ENCODE data around the gene C11orf24.

The C11orf24 gene

GRCh38 chr11:68231621-68232020 lies 40.2 kb downstream of the C11orf24 start:
- H2AFZ ChIP-seq (ENCODE audit: low read depth, low read length): no peak overlapping the region
- H2BK5ac ChIP-seq (ENCODE audit: low read depth, low read length, poor library complexity, severe bottlenecking): no peak overlapping the region
- no peak overlapping the region for H3K18ac ChIP-seq (ENCODE audit: low read depth in 1 of 2, low read length in 2 of 2)
- no peak overlapping the region for H2BK15ac ChIP-seq (ENCODE audit: low read depth, poor library complexity, severe bottlenecking)
- H3K27me3 ChIP-seq (ENCODE audit: control insufficient read depth in 1 of 2, insufficient read depth in 1 of 2, low read length in 2 of 2): peaks cover 3 to 21% of the 10 kb centered on the region in 2 experiments
- H4K91ac ChIP-seq (ENCODE audit: low read length): no peak overlapping the region
- H2BK12ac ChIP-seq (ENCODE audit: low read length in 2 of 2): no peak overlapping the region
- no peak overlapping the region for H3K14ac ChIP-seq (ENCODE audit: low read length in 2 of 2)
- H3K27ac ChIP-seq (ENCODE audit: low read length, poor library complexity, severe bottlenecking): no peak overlapping the region
- DNase-seq: no peak
- no peaks in the 10 kb centered on the region for H3K79me1 ChIP-seq (replicated peaks; ENCODE audit: low read length, poor library complexity, severe bottlenecking)
- no peak overlapping the region for H2AK5ac ChIP-seq (ENCODE audit: low read length, severe bottlenecking)
- no peak overlapping the region for H3K9ac ChIP-seq (ENCODE audit: low read length)
- no peak overlapping the region for H3K4me2 ChIP-seq (ENCODE audit: low read length, poor library complexity, severe bottlenecking)
- 93% methylated on average over 6 of the region's 7 CpGs for WGBS
- H3K36me3 ChIP-seq (ENCODE audit: control insufficient read depth in 1 of 2, insufficient read depth in 2 of 2, low read depth in 1 of 2, low read length in 2 of 2): no peaks in the 10 kb centered on the region
- no peaks in the 10 kb centered on the region for H3K4me1 ChIP-seq (ENCODE audit: control insufficient read depth, insufficient read depth, low read depth, low read length)
- H3K9me3 ChIP-seq (ENCODE audit: control insufficient read depth, low read length): peaks cover 9% of the 10 kb centered on the region
- no peak overlapping the region for H3K23ac ChIP-seq (ENCODE audit: low read length in 2 of 2)
- H4K8ac ChIP-seq (ENCODE audit: low read length): no peak overlapping the region
- no peak overlapping the region for H3K4me3 ChIP-seq (ENCODE audit: insufficient read depth in 1 of 2, low read depth in 1 of 2, low read length in 2 of 2)
- no peak overlapping the region for H3K4ac ChIP-seq (ENCODE audit: low read depth in 1 of 2, low read length in 2 of 2)
- no peak overlapping the region for H2BK120ac ChIP-seq (ENCODE audit: low read depth, low read length)

- no peak overlapping the region for H3K9ac ChIP-seq (ENCODE audit: low read length)
- no peaks in the 10 kb centered on the region for H3K79me1 ChIP-seq (replicated peaks; ENCODE audit: low read length, poor library complexity, severe bottlenecking)
- H4K91ac ChIP-seq (ENCODE audit: low read length): no peak overlapping the region
- no peak overlapping the region for H2BK120ac ChIP-seq (ENCODE audit: low read depth, low read length)
- no peak overlapping the region for H3K4me2 ChIP-seq (ENCODE audit: low read length, poor library complexity, severe bottlenecking)
- WGBS: no CpG with 5 or more reads among the region's 1 CpG
- peaks cover 17% of the 10 kb centered on the region in 2 experiments for H3K27me3 ChIP-seq (ENCODE audit: control insufficient read depth in 1 of 2, insufficient read depth in 1 of 2, low read length in 2 of 2)
- no peak overlapping the region for H3K4ac ChIP-seq (ENCODE audit: low read depth in 1 of 2, low read length in 2 of 2)
- H3K4me1 ChIP-seq (ENCODE audit: control insufficient read depth, insufficient read depth, low read depth, low read length): no peaks in the 10 kb centered on the region
- no peak overlapping the region for H4K8ac ChIP-seq (ENCODE audit: low read length)
- H2BK5ac ChIP-seq (ENCODE audit: low read depth, low read length, poor library complexity, severe bottlenecking): no peak overlapping the region
- H2AK5ac ChIP-seq (ENCODE audit: low read length, severe bottlenecking): no peak overlapping the region
- DNase-seq: no peak
- H2BK12ac ChIP-seq (ENCODE audit: low read length in 2 of 2): no peak overlapping the region
- H3K36me3 ChIP-seq (ENCODE audit: control insufficient read depth in 1 of 2, insufficient read depth in 2 of 2, low read depth in 1 of 2, low read length in 2 of 2): no peaks in the 10 kb centered on the region
- no peak overlapping the region for H2AFZ ChIP-seq (ENCODE audit: low read depth, low read length)
- H3K18ac ChIP-seq (ENCODE audit: low read depth in 1 of 2, low read length in 2 of 2): no peak overlapping the region
- peaks cover 18% of the 10 kb centered on the region for H3K9me3 ChIP-seq (ENCODE audit: control insufficient read depth, low read length)
- no peak overlapping the region for H3K23ac ChIP-seq (ENCODE audit: low read length in 2 of 2)
- H3K14ac ChIP-seq (ENCODE audit: low read length in 2 of 2): no peak overlapping the region
- no peak overlapping the region for H2BK15ac ChIP-seq (ENCODE audit: low read depth, poor library complexity, severe bottlenecking)
- no peak overlapping the region for H3K4me3 ChIP-seq (ENCODE audit: insufficient read depth in 1 of 2, low read depth in 1 of 2, low read length in 2 of 2)
- no peak overlapping the region for H3K27ac ChIP-seq (ENCODE audit: low read length, poor library complexity, severe bottlenecking)
Observed at GRCh38 chr11:68229601-68230000, 42.2 kb downstream of the C11orf24 start.

- no peak overlapping the region for H3K27ac ChIP-seq (ENCODE audit: low read length, poor library complexity, severe bottlenecking)
- no peak overlapping the region for H2AK5ac ChIP-seq (ENCODE audit: low read length, severe bottlenecking)
Observed at GRCh38 chr11:68226421-68226820, 45.4 kb downstream of the C11orf24 start.

GRCh38 chr11:68224606-68225005 lies 47.2 kb downstream of the C11orf24 start:
- Histone ChIP-seq H2BK5ac (ENCODE audit: low read depth, low read length, poor library complexity, severe bottlenecking) (no peak overlapping the region), H3K36me3 (ENCODE audit: control insufficient read depth in 1 of 2, insufficient read depth in 2 of 2, low read depth in 1 of 2, low read length in 2 of 2) (no peaks in the 10 kb centered on the region), H4K91ac (ENCODE audit: low read length) (no peak overlapping the region), H4K8ac (ENCODE audit: low read length) (no peak overlapping the region), H3K4me3 (ENCODE audit: insufficient read depth in 1 of 2, low read depth in 1 of 2, low read length in 2 of 2) (no peak overlapping the region), H3K18ac (ENCODE audit: low read depth in 1 of 2, low read length in 2 of 2) (no peak overlapping the region), H3K27ac (ENCODE audit: low read length, poor library complexity, severe bottlenecking) (no peak overlapping the region), H3K27me3 (ENCODE audit: control insufficient read depth in 1 of 2, insufficient read depth in 1 of 2, low read length in 2 of 2) (peaks cover 20 to 22% of the 10 kb centered on the region in 2 experiments), H2BK12ac (ENCODE audit: low read length in 2 of 2) (no peak overlapping the region), H2BK120ac (ENCODE audit: low read depth, low read length) (no peak overlapping the region), H3K4ac (ENCODE audit: low read depth in 1 of 2, low read length in 2 of 2) (no peak overlapping the region), H3K79me1 (replicated peaks; ENCODE audit: low read length, poor library complexity, severe bottlenecking) (no peaks in the 10 kb centered on the region), H3K4me1 (ENCODE audit: control insufficient read depth, insufficient read depth, low read depth, low read length) (peaks cover 2% of the 10 kb centered on the region), H2BK15ac (ENCODE audit: low read depth, poor library complexity, severe bottlenecking) (no peak overlapping the region), H2AFZ (ENCODE audit: low read depth, low read length) (no peak overlapping the region), H3K23ac (ENCODE audit: low read length in 2 of 2) (peak overlapping the region in 1 of 2 experiments; percentile 77), H3K4me2 (ENCODE audit: low read length, poor library complexity, severe bottlenecking) (no peak overlapping the region), H3K9me3 (ENCODE audit: control insufficient read depth, low read length) (peaks cover 17% of the 10 kb centered on the region), H3K14ac (ENCODE audit: low read length in 2 of 2) (peak overlapping the region in 1 of 2 experiments; percentile 57), H2AK5ac (ENCODE audit: low read length, severe bottlenecking) (no peak overlapping the region), H3K9ac (ENCODE audit: low read length) (no peak overlapping the region)
- WGBS: 88% methylated on average over 11 of the region's 11 CpGs
- DNase-seq: no peak

More at GRCh38 chr11:68226421-68226820, 45.4 kb downstream of the C11orf24 start:
- Histone ChIP-seq H4K91ac (ENCODE audit: low read length) (no peak overlapping the region), H2AFZ (ENCODE audit: low read depth, low read length) (no peak overlapping the region), H3K4me2 (ENCODE audit: low read length, poor library complexity, severe bottlenecking) (no peak overlapping the region), H4K8ac (ENCODE audit: low read length) (no peak overlapping the region), H2BK120ac (ENCODE audit: low read depth, low read length) (no peak overlapping the region), H2BK15ac (ENCODE audit: low read depth, poor library complexity, severe bottlenecking) (no peak overlapping the region), H2BK5ac (ENCODE audit: low read depth, low read length, poor library complexity, severe bottlenecking) (no peak overlapping the region), H3K14ac (ENCODE audit: low read length in 2 of 2) (no peak overlapping the region), H3K36me3 (ENCODE audit: control insufficient read depth in 1 of 2, insufficient read depth in 2 of 2, low read depth in 1 of 2, low read length in 2 of 2) (no peaks in the 10 kb centered on the region), H3K27me3 (ENCODE audit: control insufficient read depth in 1 of 2, insufficient read depth in 1 of 2, low read length in 2 of 2) (peaks cover 14 to 20% of the 10 kb centered on the region in 2 experiments), H3K9me3 (ENCODE audit: control insufficient read depth, low read length) (peaks cover 18% of the 10 kb centered on the region), H3K9ac (ENCODE audit: low read length) (no peak overlapping the region), H3K4me3 (ENCODE audit: insufficient read depth in 1 of 2, low read depth in 1 of 2, low read length in 2 of 2) (no peak overlapping the region), H2BK12ac (ENCODE audit: low read length in 2 of 2) (no peak overlapping the region), H3K23ac (ENCODE audit: low read length in 2 of 2) (no peak overlapping the region), H3K4me1 (ENCODE audit: control insufficient read depth, insufficient read depth, low read depth, low read length) (peaks cover 2% of the 10 kb centered on the region), H3K79me1 (replicated peaks; ENCODE audit: low read length, poor library complexity, severe bottlenecking) (no peaks in the 10 kb centered on the region), H3K18ac (ENCODE audit: low read depth in 1 of 2, low read length in 2 of 2) (no peak overlapping the region), H3K4ac (ENCODE audit: low read depth in 1 of 2, low read length in 2 of 2) (no peak overlapping the region)
- no peak for DNase-seq
- 92% methylated on average over 8 of the region's 9 CpGs for WGBS
